HG02588 (cell line): ENCODE measurements around the gene SPHK2.
"Not testable (repeated sequence)": the region's sequence is repeated elsewhere in the genome, so short reads cannot be mapped to it uniquely, and the experiment has no call there.

Experiments used
- ATAC-seq: cut with Tn5 transposase; IDR thresholded peaks from one replicate; pipeline ENCODE4 v1.9.1; 2021; ENCODE audit warnings: mild to moderate bottlenecking, moderate library complexity; ENCODE audit not compliant: unreplicated experiment

The SPHK2 gene, protein sequence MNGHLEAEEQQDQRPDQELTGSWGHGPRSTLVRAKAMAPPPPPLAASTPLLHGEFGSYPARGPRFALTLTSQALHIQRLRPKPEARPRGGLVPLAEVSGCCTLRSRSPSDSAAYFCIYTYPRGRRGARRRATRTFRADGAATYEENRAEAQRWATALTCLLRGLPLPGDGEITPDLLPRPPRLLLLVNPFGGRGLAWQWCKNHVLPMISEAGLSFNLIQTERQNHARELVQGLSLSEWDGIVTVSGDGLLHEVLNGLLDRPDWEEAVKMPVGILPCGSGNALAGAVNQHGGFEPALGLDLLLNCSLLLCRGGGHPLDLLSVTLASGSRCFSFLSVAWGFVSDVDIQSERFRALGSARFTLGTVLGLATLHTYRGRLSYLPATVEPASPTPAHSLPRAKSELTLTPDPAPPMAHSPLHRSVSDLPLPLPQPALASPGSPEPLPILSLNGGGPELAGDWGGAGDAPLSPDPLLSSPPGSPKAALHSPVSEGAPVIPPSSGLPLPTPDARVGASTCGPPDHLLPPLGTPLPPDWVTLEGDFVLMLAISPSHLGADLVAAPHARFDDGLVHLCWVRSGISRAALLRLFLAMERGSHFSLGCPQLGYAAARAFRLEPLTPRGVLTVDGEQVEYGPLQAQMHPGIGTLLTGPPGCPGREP

DNA sequence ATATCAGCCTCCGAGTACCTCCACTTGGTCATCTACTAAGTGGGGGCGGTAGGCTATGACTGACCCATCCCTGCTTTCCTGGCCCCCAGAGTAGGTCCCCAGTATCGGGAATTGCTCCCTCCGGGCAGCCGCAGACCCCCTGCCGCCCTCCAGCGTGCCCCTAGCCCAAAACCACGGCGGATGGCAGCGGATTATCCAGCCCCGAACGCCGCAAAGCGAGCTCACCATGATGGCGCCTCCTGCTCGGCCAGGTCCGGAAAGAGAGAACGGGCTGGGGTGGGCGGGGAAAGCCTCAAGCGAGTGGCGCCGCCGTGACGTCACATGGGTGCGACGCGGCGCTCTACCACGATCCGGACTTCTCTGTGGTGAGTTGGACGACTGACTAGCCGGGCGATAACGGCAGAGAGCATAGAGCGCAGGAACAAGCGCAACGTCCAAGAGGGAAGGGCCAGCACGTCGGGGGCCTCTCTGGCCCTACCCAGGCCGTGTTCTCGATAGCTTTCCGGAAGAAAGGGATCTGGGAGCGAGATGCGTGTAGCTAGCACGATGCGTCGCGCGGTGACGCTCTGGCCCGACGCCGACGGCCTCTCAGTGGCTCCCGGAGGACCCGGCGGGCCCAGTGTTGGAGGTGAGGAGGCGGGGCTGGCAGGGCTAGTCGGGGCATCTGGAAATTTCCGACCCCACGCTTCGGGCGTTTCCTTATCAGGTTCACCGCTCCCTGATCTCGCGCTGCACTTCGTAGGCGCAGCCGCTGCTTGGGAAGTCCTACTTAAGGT lies at the start of gene SPHK2, which contains the start of gene RPL18:
Gene SPHK2 (plus strand): TSS at position 591 of the 776 bp plus-strand sequence. CDS start 1,009 bp downstream, outside the sequence.
Gene RPL18 (minus strand): TSS at position 263 of the 776 bp plus-strand sequence. CDS start 35 bp downstream, at position 228.
- ATAC-seq, result peak; percentile 80

DNA sequence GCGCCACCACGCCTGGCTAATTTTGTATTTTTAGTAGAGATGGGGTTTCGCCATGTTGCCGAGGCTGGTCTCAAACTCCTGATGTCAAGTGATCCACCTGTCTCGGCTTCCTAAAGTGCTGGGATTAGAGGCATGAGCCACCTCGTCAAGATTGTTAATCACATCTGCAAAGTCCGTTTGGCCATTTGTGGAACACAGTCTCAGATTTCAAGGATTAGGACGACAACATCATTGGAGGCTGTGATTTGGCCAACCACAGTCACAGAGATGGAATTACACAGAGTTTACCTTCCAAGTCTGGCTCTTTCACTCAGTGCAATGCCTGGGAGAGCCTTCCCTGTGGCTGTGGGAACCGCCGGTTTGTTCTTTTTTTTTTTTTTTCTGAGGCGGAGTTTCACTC lies 49.5 kb upstream of the SPHK2 start:
- ATAC-seq, result no peak

DNA sequence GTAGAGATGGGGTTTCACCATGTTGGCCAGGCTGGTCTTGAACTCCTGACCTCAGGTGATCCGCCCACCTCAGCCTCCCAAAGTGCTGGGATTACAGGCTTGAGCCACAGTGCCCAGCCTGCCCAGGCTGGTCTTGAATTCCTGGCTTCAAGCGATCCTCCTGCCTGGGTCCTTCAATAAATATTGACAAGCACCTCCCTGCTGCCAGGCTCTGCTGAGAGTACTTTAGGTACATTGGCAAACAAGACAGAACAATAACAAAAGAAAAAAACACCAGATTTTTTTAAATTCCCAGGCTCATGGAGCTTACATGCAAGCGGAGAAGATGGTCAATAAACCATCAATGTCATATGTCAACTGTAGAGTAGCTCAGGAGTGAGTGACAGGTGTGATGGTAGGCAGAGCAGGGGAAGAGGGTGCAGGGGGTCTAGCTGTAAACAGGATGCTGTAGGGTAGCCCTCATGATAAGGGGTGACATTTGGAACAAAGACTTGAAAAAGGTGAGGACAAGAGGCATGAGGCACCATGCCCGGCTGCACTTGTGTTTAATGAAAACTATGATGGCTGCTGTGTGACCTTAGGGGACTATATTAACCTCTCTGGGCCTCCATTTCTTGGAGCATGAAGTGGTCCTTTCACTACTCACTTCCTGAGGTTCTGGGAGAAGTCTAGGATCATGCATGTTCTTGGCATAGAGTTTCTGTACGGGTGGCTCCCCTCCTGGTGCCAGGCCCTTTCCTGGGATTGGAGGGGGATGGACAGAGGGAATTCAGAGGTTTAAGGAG lies 47.7 kb upstream of the SPHK2 start:
- no peak for ATAC-seq

DNA sequence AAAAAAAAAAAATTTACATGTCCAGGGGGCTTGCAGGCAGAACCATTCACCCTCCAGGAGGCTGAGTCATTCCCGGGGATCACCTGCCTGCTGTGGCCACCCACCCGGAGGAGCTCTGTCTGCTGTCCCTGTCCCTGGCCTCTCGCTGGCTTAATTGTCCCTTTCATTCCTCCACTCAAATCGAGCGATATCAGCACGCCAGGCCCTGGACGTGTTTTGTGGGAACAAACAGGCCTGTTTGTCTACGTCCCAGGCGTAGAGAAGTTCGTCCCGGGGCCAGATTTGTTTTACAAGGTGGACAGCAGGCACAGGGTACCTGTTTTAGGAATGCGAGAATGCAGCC lies 46.2 kb upstream of the SPHK2 start:
- no peak for ATAC-seq

DNA sequence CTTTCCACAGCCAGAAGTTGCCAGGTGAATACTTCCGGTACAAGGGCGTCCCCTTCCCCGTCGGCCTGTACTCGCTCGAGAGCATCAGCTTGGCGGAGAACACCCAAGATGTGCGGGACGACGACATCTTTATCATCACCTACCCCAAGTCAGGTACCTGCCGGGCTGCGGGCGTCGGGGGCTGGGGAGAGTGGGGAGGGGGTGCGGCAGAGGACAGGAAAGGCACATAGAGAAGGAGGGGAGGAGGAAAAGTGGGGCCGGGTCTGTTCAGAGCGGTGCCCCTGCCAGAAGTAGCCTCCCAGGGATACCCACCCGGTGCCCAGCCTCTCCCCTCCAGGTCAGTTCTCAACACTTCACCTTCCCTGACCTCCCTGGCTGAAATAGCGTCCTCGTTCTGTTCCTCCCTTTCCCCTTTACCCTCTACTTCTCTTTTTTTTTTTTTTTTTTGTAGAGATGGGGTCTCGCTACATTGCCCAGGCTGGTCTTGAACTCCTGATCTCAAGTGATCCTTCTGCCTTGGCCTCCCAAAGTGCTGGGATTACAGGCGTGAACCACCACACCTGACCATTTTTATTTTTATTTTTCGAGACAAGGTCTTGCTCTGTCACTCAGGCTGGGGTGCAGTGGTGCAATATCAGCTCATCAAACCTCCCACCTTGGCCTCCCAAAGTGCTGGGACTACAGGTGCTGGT lies 43.2 kb upstream of the SPHK2 start:
- ATAC-seq, result no peak

DNA sequence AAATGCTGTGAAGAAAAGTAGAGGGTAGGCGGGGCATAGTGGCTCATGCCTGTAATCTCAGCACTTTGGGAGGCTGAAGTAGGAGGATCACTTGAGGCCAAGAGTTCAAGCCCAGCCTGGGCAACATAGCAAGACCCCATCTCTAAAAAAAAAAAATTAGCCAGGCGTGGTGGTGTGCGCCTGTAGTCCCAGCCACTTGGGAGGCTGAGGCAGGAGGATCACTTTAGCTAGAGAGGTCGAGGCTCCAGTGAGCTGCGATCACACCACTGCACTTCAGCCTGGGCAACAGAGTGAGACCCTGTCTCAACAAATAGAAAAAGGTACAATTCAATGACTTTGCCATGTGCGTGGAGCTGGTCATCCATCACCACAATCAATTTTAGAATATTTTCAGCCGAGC lies 41.4 kb upstream of the SPHK2 start:
- ATAC-seq, result not testable (repeated sequence)

DNA sequence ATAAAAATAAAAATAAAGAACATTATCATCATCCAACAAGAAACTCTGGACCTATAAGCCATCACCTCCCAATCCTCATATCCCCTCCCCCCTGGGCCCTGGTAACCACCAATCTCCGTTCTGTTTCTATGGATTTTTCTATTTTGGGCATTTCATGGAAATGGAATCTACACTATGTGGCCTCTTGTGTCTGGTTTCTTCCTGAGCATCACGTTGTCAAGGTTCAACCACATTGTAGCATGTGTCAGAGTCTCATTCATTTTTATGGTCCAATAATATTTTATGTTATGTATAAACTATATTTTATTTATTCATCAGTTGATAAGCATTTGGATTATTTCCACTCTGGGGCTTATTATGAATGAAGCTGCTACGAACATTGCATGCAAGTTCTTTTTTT lies 40.4 kb upstream of the SPHK2 start:
- ATAC-seq, result no peak

DNA sequence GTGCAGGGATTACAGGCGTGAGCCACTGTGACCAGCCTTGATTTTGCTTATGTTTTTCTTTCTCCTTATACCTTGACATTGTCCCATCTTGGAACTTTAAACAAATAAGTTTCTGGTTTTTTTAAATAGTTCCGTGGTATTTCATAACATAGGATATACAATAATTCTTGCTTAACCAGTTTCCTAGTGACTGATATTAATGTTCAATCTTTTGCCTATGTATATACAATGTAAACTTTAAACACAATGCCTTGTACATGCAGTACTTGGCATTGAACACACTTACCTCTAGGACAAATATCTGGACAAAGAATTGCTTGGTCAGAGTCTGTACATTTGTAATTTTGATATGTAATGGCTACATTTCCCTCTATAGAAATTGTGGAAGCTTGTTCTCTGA lies 37.1 kb upstream of the SPHK2 start:
- no peak for ATAC-seq

DNA sequence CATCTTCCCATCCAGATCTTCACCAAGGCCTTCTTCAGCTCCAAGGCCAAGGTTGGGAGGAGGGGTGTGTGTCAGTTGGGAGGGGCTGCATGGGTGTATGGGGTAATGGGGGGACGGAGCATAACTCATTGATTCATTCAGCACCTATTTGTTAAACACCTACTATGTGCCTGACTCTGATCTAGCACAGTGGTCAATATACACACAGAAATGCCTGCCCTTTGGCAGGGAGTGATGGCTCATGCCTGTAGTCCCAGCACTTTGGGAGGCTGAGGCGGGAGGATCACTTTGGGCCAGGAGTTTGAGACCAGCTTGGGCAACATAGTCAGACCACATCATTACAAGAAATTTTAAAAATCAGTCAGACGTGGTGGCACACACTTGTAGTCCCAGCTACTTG lies 31.9 kb upstream of the SPHK2 start:
- ATAC-seq, result no peak

DNA sequence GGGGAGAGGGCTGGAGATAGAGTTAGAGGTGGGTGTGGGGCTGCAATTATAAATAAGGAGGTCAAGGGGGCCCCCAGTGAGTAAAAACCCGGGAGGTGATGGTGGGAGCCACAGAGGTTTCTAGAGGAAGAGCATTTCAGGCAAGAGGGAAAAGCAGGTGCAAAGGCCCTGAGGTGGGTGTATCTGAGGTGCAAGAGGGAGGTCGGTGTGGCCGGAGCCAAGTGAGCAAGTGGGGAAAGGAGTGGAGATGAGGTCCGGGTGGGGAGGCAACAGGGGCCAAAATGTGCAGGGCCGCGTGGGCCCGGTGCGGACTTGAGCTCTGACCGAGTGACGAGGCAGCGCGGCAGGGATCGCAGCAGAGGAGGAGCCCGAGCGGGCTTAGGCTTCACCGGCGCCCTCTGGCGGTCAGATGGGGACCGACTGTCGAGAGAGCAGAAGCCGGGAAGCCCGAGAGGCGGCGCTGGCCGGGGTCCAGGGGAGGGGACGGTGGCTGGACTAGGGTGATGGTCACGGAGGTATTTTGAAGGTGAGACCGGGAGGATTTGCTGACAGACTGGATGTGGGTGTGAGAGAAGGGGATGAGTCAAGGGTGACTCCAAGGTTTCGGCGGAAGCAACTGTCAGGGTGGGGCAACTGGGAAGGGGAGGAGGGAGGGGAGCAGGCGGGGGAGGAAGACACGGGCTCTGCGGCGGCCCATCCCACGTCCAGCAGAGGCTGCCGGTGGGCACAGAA lies 30.5 kb upstream of the SPHK2 start:
- ATAC-seq, result no peak

DNA sequence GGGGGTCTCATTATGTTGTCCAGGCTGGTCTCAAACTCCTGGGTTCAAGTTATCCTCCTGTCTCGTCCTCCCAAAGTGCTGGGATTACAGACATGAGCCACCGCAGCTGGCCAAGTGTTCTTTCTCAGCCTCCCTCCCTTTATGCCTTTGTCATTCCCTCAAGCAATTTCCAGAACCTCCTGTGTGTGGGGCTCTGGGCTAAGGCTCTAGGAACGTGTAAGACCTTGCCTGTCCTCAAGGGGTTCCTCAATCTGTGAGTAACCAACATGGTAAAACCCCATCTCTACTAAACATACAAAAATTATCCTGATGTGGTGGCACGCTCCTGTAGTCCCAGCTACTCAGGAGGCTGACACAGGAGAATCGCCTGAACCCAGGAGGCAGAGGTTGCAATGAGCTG lies 28.3 kb upstream of the SPHK2 start:
- no peak for ATAC-seq

DNA sequence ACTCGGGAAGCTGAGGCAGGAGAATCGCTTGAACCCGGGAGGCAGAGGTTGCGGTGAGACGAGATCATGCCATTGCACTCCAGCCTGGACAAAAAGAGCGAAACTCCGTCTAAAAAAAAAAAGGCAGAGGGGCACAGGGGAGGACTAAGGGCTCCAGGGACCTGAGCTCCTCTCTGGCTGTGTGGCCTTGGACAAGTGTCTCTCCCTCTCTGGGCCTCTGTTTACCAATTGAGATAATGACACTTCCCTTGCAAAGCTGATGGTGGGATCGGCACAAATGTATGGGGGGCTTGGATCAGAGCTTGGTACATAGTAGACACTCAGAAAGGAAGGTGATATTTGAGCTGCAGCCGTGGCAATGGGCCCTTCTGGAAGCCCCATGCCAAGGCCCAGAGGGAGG lies 24.1 kb upstream of the SPHK2 start:
- no peak for ATAC-seq

DNA sequence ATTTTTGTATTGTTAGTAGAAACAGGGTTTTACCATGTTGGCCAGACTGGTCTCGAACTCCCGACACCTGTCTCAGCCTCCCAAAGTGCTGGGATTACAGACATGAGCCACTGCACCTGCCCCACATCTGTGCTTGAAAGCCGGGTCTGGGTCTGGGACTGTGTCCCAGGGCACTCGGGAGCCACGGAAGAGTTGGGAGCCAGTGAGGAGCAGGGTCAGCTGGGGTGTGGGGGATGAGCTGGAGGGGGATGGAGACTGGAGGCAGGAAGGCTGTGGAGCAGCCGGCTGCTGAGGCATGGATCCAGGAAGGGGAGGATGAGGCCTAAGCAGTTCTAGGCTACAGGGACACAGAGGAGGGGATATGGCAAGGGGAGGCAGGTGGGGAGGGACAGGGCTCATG lies 23.5 kb upstream of the SPHK2 start:
- ATAC-seq, result no peak

DNA sequence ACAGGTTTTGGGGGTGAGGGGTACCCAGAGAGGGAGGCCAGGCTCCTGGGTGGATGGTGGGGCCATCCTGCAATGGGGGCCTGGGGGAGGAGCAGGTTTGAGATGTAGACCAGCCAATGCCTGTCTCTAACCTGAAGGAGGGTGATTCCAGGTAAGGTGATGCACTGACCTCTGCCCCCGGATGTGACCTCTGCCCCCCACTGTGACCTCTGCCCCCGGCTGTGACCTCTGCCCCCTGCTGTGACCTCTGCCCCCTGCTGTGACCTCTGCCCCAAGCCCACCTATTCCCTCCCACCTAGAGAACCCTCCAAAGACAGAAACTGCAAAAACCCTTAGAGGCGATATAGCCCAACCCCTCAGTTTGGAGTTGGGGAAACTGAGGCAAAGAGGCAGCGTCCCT lies 23.1 kb upstream of the SPHK2 start:
- ATAC-seq, result no peak

DNA sequence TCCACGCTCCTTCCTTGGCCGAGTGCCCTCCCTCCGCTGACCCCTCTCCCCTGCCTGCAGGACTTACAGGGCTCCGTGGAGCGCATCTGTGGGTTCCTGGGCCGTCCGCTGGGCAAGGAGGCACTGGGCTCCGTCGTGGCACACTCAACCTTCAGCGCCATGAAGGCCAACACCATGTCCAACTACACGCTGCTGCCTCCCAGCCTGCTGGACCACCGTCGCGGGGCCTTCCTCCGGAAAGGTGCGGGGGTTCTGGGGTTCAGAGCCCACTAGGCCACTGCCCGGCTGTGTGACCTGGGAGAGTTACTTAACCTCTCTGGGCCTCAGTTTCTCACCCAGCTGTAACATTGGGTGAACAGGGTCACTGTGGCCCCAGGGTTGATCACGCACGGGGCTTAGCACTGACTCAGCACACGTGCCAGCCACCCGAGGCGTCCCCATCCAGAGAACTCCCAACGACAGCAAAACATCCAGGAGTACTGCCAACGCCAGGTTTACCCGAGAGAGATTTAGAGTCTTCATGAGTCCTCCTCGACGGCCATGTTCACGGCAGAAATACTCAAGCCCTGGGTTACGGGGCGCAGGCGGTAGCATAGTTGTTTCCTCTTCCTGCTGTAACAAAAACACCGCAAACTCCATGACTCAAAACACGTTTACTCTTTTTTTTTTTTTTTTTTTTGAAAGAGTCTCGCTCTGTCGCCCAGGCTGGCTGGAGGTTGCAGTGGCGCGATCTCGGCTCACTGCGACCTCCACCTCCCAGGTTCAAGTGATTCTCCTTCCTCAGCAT lies 22.4 kb upstream of the SPHK2 start:
- ATAC-seq, result no peak

DNA sequence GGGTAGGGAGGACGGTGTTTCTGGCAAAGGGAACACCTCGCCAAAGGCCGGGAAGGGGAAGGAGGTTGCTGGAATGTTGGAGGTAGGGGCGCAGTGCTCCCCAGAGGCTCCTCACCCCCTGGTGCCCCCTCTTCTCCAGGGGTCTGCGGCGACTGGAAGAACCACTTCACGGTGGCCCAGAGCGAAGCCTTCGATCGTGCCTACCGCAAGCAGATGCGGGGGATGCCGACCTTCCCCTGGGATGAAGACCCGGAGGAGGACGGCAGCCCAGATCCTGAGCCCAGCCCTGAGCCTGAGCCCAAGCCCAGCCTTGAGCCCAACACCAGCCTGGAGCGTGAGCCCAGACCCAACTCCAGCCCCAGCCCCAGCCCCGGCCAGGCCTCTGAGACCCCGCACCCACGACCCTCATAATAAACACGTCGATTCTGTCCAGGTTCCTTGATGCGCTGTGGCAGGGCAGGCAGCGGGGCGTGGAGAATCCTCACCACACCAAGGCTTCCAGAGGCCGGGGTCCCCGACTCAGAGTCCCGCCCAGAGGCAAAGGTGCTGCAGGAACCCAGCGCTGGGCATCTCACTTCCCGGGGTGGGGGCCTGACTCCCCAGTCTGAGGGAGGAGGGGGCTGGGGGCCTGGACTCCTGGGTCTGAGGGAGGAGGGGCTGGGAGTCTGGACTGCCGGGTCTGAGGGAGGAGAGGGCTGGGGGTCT lies 20.2 kb upstream of the SPHK2 start:
- no peak for ATAC-seq

DNA sequence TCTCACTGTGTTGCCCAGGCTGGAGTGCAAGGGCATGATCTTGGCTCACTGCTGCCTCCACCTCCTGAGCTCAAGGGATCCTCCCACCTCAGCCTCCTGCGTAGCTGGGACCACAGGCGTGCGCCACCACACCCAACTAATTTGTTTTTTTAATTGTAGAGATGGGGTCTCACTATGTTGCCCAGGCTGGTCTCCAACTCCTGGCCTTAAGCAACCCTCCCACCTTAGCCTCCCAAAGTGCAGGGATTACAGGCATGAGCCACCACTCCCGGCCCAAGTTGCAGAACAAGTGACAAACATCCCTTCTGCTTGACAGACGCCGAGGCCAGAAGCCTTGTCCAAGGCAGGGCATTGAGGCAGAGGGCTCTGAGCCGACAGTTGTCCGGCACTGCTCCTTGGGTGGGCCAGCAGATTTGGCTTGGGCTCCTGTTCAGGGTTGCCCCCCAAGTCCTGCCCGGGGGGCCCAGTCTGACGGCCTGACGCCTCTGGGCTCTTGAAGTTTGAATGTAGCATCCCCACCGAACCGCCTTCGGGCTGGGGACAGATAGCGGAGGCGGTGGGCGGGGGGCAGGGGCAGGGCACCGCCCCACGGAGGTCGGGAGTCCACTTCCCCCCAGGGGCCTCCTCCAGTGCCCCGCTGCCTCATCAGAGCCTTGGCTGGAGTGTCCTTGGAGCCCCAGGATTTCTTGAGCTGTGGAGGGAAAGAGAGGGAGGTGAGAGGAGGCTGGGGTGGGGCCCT lies 18.5 kb upstream of the SPHK2 start:
- ATAC-seq, result no peak

DNA sequence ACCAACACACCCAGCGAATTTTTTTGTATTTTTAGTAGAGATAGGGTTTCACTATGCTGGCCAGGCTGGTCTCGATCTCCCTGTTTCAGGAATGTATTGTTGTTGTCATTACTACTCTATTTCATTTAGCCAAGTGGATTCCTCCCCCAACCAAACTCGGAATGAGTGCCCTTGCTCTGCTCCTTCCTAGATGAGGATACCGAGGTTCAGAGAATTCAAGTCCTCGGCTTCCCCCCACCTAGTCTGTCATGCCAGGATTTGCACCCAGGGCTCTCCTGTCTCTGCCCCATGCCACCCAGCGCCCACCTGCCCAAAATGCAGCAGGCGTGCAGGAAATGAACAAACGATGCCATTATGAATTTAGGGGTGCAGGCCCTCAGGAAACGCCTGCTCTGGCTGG lies 16.3 kb upstream of the SPHK2 start:
- no peak for ATAC-seq
